OCI-M1 (cell line): ENCODE results near the gene STARD3.
"Not testable (repeated sequence)": the region's sequence is repeated elsewhere in the genome, so short reads cannot be mapped to it uniquely, and the experiment has no call there.

Experiments used
- DNase-seq: peaks from one replicate; lab custom pipeline; 2025; lab: John Stamatoyannopoulos, UW

Gene STARD3

GRCh38 chr17:39636927-39637736, at the start of gene STARD3:
Gene STARD3 (plus strand): TSS chr17:39637144. CDS start chr17:39653532, 16,388 bp downstream.
- peak; percentile 92 for DNase-seq

DNA sequence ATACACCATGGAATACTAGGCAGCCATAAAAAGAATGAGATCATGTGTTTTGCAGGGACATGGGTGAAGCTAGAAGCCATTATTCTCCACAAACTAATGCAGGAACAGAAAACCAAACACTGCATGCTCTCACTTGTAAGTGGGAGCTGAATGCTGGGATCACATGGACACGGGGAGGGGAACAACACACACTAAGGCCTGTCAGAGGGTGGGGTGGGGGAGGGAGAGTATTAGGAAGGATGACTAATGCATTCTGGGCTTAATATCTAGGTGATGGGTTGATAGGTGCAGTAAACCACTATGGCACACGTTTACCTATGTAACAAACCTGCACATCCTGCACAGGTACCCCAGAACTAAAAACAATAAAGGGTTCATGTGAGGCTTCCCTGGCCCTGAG, 46.8 kb upstream of the STARD3 start:
- not testable (repeated sequence) for DNase-seq

GRCh38 chr17:39591958-39592954, 44.7 kb upstream of the STARD3 start:
- DNase-seq = peak; percentile 65

- DNase-seq = no peak
These were observed 43.6 kb upstream of the STARD3 start for GRCh38 chr17:39593371-39593770.

GRCh38 chr17:39595294-39595693, 41.6 kb upstream of the STARD3 start:
- DNase-seq = no peak

- no peak for DNase-seq
These were observed 40.9 kb upstream of the STARD3 start for GRCh38 chr17:39595928-39596510.

DNA sequence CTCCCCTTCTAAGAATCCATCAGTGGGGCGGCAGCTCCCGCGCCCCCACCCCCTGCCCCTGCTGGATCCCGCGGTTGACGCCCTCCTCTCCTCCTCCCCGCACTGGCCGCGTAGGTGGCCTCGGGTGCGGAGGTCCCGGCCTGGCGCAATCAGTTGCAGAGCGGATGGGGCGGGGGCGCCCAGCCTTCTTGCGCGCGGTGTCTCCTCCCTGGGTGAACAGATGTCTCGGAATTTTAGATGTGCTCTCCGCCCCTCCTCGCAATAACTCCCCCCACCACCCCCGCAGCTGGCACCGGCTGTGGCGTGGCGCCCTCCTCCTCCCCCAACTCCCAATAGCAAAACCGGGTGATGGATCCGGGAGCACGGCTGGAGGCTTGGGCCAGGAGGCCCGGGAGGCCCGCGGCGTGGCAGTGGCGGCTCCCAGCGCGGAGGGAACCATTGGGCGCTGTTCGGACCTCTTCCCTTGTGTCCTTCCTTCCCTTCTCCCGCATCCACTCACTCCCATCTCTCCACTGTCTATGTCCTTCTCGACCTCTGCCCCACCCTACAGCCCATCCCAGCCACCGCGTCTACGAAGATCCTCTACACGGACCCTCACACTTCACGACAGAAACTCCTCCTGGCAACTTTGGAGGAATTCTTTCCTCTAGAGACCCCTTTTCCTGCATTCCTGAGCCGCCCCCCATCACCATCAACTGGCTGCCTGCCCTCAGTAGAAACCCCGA, 40.2 kb upstream of the STARD3 start:
- no peak for DNase-seq

- no peak for DNase-seq
These were observed 39.4 kb upstream of the STARD3 start for GRCh38 chr17:39597372-39598046.

GRCh38 chr17:39598047-39598481, 38.9 kb upstream of the STARD3 start:
- no peak for DNase-seq

DNA sequence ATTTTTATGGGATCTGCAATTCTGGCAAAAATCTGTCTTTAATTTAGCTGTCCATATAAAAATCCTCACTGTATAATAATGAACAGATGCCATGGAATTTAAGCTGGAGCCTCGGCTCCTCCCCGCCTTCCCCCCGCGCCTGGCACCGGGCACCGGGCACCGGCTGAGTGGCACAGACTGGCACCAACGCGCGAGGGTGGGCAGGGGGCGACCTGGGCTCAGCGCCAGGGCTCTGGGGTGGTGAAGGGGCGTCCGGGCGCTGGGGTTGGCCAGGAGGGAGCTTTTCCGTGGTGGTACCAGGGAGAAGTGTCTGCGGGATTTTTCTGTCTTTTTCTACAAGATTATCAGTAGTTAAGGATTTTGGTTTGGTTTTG, 38.3 kb upstream of the STARD3 start:
- no peak for DNase-seq

GRCh38 chr17:39599004-39599664, 37.8 kb upstream of the STARD3 start:
- no peak for DNase-seq

DNA sequence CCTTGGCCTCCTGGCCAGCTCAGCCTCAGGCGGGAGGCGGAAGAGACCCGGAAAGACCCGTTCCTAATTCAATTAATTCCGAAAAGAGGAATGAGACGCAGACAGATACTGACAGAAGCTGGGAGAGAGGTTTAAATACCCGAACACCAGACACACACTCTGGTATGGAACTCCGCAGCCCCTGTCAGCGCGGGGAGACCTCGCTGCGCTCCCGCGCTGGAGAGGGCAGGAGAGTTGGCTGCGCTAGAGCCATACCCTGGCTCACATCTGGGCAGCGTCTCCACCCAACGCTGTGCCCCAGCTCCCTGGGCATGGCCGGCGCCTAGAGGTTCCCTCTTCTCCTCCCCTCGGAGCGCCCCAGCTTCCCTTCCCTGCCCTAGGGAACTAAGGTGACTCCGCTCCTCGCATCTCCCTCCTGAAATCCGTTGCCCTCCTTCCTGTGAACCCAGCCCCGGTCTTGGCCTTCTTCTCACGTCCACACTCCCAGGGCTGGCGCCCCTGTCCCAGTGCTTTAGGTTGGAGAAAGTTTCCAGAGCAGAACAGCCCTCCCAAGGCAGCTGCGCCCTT, 37.2 kb upstream of the STARD3 start:
- DNase-seq = no peak

GRCh38 chr17:39600288-39600996, 36.5 kb upstream of the STARD3 start:
- DNase-seq = no peak

DNA sequence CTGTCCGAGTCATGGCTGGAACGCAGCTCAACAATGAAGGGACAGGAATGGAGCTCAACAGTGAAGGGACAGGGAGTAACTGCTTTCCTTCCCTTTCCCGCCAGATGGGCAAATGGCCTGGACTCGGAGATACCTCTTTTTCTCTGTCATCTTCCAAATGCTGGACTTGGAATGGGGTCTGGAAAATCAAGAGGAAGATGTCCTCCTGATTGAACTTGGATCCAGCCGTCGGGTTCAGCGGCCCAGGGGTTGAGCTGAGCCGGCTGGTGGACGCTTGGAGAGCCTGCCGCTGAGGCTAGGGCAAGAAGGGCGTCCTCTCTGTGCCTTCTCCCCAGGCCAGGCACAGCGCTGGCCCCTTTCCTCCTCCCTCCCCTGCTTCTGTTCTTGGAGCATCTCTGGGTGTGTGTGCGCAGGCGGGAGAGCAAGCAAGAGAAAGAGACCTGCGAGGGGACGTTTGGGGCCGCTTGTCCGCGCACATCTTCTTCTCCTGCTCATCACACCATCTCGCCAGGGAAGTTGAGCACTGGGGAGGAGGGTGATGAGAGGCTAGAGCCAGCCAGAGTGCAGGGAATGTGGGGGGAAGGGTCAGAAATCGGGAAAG, 35.8 kb upstream of the STARD3 start:
- no peak for DNase-seq

DNA sequence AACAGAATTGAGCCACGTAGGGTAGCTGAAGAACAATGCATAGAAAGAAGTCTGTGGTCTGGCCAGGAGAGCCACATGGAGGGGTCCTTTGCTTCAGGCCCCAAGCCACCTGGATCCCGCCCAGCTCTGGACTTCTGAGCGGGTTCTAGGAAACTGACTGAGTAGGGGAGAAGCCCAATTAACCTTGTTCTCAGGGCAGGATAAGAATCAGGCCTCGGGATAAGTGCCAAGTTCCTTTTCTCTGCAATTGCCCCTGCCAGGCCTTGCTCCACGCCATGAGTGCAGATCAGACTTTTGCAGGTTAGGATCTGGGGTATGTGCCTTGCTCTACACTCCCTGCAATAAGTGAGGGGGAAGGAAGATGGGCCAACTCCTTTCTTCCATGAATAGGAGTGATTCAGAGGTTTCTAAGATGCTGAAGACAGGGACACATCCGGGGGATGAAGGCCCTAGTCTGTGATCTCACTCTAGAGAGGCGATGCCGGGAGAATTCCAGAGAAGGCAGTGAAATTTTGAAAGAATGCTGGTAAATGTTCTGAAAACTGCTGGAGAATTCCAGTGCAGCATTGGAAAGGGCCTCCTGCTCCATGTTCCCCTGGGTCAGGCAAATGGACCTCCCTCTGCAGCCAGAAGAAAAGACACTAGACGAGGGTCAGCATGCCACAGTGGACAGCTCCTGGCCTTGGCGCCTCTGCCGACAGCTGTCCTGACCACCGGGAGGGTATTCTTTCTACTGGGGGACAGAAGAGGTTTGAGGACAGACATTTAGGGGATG, 35.0 kb upstream of the STARD3 start:
- peak; percentile 21 for DNase-seq

DNA sequence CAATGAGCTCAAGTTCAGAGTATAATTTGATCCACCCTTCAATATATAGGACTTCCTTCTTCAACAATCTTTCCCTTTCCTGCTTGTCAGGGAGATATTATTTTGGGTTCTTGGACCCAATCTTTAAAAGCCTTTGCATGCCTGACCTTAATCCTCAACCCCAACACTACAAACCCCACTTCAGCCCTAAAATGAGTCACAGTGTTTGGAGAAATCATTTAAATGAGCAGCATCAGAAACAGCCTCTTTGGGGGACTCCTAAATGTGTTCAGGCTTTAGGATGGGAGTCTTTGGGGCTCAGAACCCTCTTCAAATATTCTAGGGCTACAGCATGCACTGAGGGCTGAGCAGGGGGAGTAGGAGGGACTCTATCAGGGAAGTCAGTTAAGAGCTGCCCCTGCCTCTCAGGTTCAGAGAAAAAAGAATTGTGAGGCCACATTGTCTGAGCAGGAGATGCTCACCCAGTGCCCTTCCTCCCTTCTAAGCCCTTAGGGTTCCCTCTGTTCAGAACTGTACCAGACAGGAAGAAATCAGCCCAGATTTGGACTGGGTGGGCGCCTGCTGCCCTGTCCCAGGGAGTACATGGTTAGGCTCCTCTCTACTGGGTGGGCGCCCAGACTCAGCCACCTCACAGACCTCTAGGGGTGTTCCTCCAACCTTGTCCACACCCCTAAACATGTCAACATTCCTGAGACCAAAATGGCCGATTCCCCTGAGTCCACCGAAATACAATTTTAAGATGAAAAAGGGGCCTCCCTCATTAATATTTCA, 34.2 kb upstream of the STARD3 start:
- DNase-seq = no peak

GRCh38 chr17:39603304-39604016, 33.5 kb upstream of the STARD3 start:
- DNase-seq = no peak
